Thoracic aorta (tissue), 2 donors: ENCODE measurements around the gene B4GALNT4. TPM values are rescaled to one million over a fixed set of nuclear protein-coding genes. Genes with fewer than 3 reads are reported as not detected.

Source experiments
- ATAC-seq: fragments of 150-250 bp; one replicate; pipeline ENCODE4 v1.8.0; 2017; ENCODE audit warnings: low read depth; ENCODE audit not compliant: insufficient number of reproducible peaks, low FRiP score
- DNase-seq: peaks from one replicate; pipeline ENCODE4 v3.0.0-alpha.2; 2020; ENCODE audit warnings: low spot score
- H3K27ac ChIP-seq, 2 donors: fragments of 200-600 bp; sonication (generic); 1 replicate in 1 of 2; 2 replicates in 1 of 2; pipeline ENCODE4 v1.5.1; 2016; ENCODE audit warnings: mild to moderate bottlenecking in 2 of 2, moderate library complexity in 2 of 2
- H3K27me3 ChIP-seq: fragments of 200-600 bp; sonication (generic); replicated peaks from 2 replicates; pipeline ENCODE4 v1.6.0; 2016; ENCODE audit warnings: mild to moderate bottlenecking; ENCODE audit not compliant: insufficient read depth
- H3K36me3 ChIP-seq: fragments of 200-600 bp; sonication (generic); one replicate; pipeline ENCODE4 v1.5.1; 2016
- H3K4me1 ChIP-seq, 2 donors: fragments of 200-600 bp; sonication (generic); 1 replicate in 1 of 2; 2 replicates in 1 of 2; pipeline versions ENCODE4 v1.5.1 to v1.6.0; 2016; ENCODE audit warnings: low read depth in 2 of 2, mild to moderate bottlenecking in 1 of 2; ENCODE audit not compliant: control insufficient read depth in 1 of 2
- H3K4me3 ChIP-seq: fragments of 200-600 bp; sonication (generic); 2 replicates; pipeline ENCODE4 v1.5.1; 2016; ENCODE audit warnings: mild to moderate bottlenecking
- H3K9me3 ChIP-seq: fragments of 200-600 bp; sonication (generic); 2 replicates; pipeline ENCODE4 v1.5.1; 2016
- CTCF ChIP-seq: fragments of 200-600 bp; sonication (generic); IDR thresholded peaks from one replicate; pipeline ENCODE4 v1.5.1; 2019; ENCODE audit warnings: antibody characterized with exemption
- total RNA-seq, 2 donors: library from RNA; depleted of rRNA; stranded (reverse); fragments of >200 nt; gene quantifications; one replicate each; pipeline versions ENCODE4 v1.1.0 to v1.2.3, GENCODE V29; 2016

Gene B4GALNT4
- total RNA-seq, 2 donors from 2014 or later = 0.78 to 3.7 TPM

- no peaks in the 10 kb centered on the region for H3K9me3 ChIP-seq
- H3K27me3 ChIP-seq = no peaks in the 10 kb centered on the region
- TF ChIP-seq CTCF = no peak
- H3K4me1 ChIP-seq = no peaks in the 10 kb centered on the region
- DNase-seq (no peak), ATAC-seq (no peak)
- H3K27ac ChIP-seq = no peak overlapping the region
- no peaks in the 10 kb centered on the region for H3K36me3 ChIP-seq
- H3K4me3 ChIP-seq = no peak overlapping the region
These were observed 3.5 kb upstream of the B4GALNT4 start for GRCh38 chr11:365831-366230.

GRCh38 chr11:367956-368413 is 1.3 kb upstream of the B4GALNT4 start:
- no peaks in the 10 kb centered on the region for H3K9me3 ChIP-seq
- no peaks in the 10 kb centered on the region for H3K36me3 ChIP-seq
- no peaks in the 10 kb centered on the region for H3K4me1 ChIP-seq
- ATAC-seq = no peak
- no peak for TF ChIP-seq CTCF
- no peak for DNase-seq
- H3K27me3 ChIP-seq = no peaks in the 10 kb centered on the region
- H3K27ac ChIP-seq = no peak overlapping the region
- no peak overlapping the region for H3K4me3 ChIP-seq

- Histone ChIP-seq H3K4me3 (peak overlapping the region; percentile 8), H3K27me3 (no peaks in the 10 kb centered on the region), H3K9me3 (no peaks in the 10 kb centered on the region), H3K36me3 (no peaks in the 10 kb centered on the region), H3K27ac (no peak overlapping the region), H3K4me1 (no peaks in the 10 kb centered on the region)
- DNase-seq (no peak), ATAC-seq (no peak)
- TF ChIP-seq CTCF = no peak
These were observed 624 bp upstream of the B4GALNT4 start for GRCh38 chr11:368414-369335.

GRCh38 chr11:370070-370941 is 1.0 kb downstream of the B4GALNT4 start:
- Histone ChIP-seq H3K27ac (no peak overlapping the region), H3K4me1 (no peaks in the 10 kb centered on the region), H3K27me3 (no peaks in the 10 kb centered on the region), H3K4me3 (no peak overlapping the region), H3K36me3 (no peaks in the 10 kb centered on the region), H3K9me3 (no peaks in the 10 kb centered on the region)
- TF ChIP-seq CTCF = no peak
- ATAC-seq = no peak
- no peak for DNase-seq

GRCh38 chr11:371051-371450 is 1.8 kb downstream of the B4GALNT4 start:
- Histone ChIP-seq H3K27me3 (no peaks in the 10 kb centered on the region), H3K9me3 (no peaks in the 10 kb centered on the region), H3K27ac (no peak overlapping the region), H3K4me1 (no peaks in the 10 kb centered on the region), H3K36me3 (no peaks in the 10 kb centered on the region), H3K4me3 (no peak overlapping the region)
- DNase-seq (no peak), ATAC-seq (no peak)
- TF ChIP-seq CTCF = no peak
